HepG2 (cell line): Measurements from ENCODE around the gene CD300A. TPM values are rescaled to one million over a fixed set of nuclear protein-coding genes. Genes with fewer than 3 reads are reported as not detected.

Source experiments
- ATAC-seq: fragments of 200-7000 bp; cut with Tn5 transposase; 3 replicates; pipeline ENCODE4 v1.9.1; 2020; ENCODE audit warnings: mild to moderate bottlenecking, moderate library complexity
- BruUV-seq: library from RNA; stranded (reverse); fragments of 400-500 nt; replicated peaks from 2 replicates; lab custom pipeline; 2021; lab: Mats Ljungman, UMichigan
- CTCF ChIA-PET: fragments of 300-600 bp; formaldehyde crosslinking; extraction: SDS; loops from one replicate; lab custom pipeline; 2021; ENCODE audit warnings: low total read pairs, inconsistent platforms, low intra/inter-chr PET ratio; lab: Yijun Ruan, JAX
- POLR2A ChIA-PET: fragments of 350-600 bp; sonication (Branson Sonifier 250); formaldehyde crosslinking; loops from one replicate; lab custom pipeline; 2020; ENCODE audit warnings: antibody characterized with exemption, inconsistent platforms; lab: Yijun Ruan, JAX
- DNase-seq: peaks from one replicate; pipeline ENCODE4 v3.0.0-alpha.2; 2015; ENCODE audit warnings: low spot score
- FAIRE-seq: peaks from 3 replicates; lab custom pipeline; 2011; peaks lifted over from hg19 to GRCh38; lab: Jason Lieb, UNC
- H2AFZ ChIP-seq: one replicate; pipeline ENCODE4 v1.6.1; 2011; ENCODE audit warnings: low read length, inconsistent platforms
- H3K27ac ChIP-seq: fragments of 300-600 bp; 3 replicates; pipeline ENCODE4 v1.8.0; 2011; ENCODE audit warnings: mixed run types, mild to moderate bottlenecking, mixed read lengths, low read length, inconsistent platforms; ENCODE audit not compliant: insufficient read depth; ENCODE audit errors: extremely low read length
- H3K27me3 ChIP-seq, 2 experiments: fragments of 200-600 bp in 1 of 2; 2 replicates in 1 of 2; 3 replicates in 1 of 2; pipeline versions ENCODE4 v1.6.0 to v1.8.0; 2011; ENCODE audit warnings: low read length in 2 of 2, mild to moderate bottlenecking in 2 of 2, moderate library complexity in 2 of 2, inconsistent platforms in 1 of 2; ENCODE audit not compliant: insufficient read depth in 2 of 2, control insufficient read depth in 1 of 2
- H3K36me3 ChIP-seq, 2 experiments: fragments of 200-600 bp in 1 of 2; replicated peaks in 1 of 2; 2 replicates in 1 of 2; 3 replicates in 1 of 2; pipeline versions ENCODE4 v1.5.1 to v1.8.0; 2011; ENCODE audit warnings: low read length in 2 of 2, inconsistent platforms in 1 of 2; ENCODE audit not compliant: insufficient read depth in 2 of 2, control insufficient read depth in 1 of 2
- H3K4me1 ChIP-seq: 2 replicates; pipeline ENCODE4 v1.5.1; 2012; ENCODE audit warnings: low read length, inconsistent platforms; ENCODE audit not compliant: insufficient read depth
- H3K4me2 ChIP-seq: 2 replicates; pipeline ENCODE4 v1.6.0; 2011; ENCODE audit warnings: low read depth, low read length, inconsistent platforms
- H3K4me3 ChIP-seq, 3 experiments: fragments of 200-600 bp in 1 of 3; sonication (generic), shearing (Covaris generic) in 1 of 3; replicated peaks in 1 of 3; 2 replicates each; pipeline ENCODE4 v1.5.1; 2011 to 2016; ENCODE audit warnings: low read length in 3 of 3, inconsistent platforms in 2 of 3, low read depth in 2 of 3, mild to moderate bottlenecking in 2 of 3, control low read depth in 1 of 3, mixed read lengths in 1 of 3; ENCODE audit not compliant: insufficient read depth in 1 of 3
- H3K79me2 ChIP-seq: one replicate; pipeline ENCODE4 v1.6.1; 2011; ENCODE audit warnings: low read length, inconsistent platforms; ENCODE audit not compliant: insufficient read depth
- H3K9ac ChIP-seq: 2 replicates; pipeline ENCODE4 v1.6.0; 2011; ENCODE audit warnings: mild to moderate bottlenecking, low read depth, low read length, inconsistent platforms; ENCODE audit not compliant: insufficient read depth
- H3K9me3 ChIP-seq: 2 replicates; pipeline ENCODE4 v1.5.1; 2012; ENCODE audit warnings: mild to moderate bottlenecking, low read length
- H4K20me1 ChIP-seq: 2 replicates; pipeline ENCODE4 v1.6.0; 2011; ENCODE audit warnings: inconsistent platforms, mild to moderate bottlenecking, low read length, moderate library complexity; ENCODE audit not compliant: insufficient read depth
- AGO2 ChIP-seq: fragments of 200-400 bp; formaldehyde crosslinking; optimal IDR thresholded peaks from 2 replicates; pipeline ENCODE3; 2017; ENCODE audit warnings: mild to moderate bottlenecking, low read depth, low read length, moderate library complexity
- AKAP8 ChIP-seq: sonication (generic); formaldehyde crosslinking; IDR thresholded peaks from 2 replicates; pipeline ENCODE4 v1.5.1; 2020; ENCODE audit warnings: mild to moderate bottlenecking, missing genetic modification reagents
- ARID2 ChIP-seq: sonication (generic); formaldehyde crosslinking; IDR thresholded peaks from 2 replicates; pipeline ENCODE4 v1.8.1; 2022; ENCODE audit warnings: mild to moderate bottlenecking, missing genetic modification reagents, borderline replicate concordance
- HDAC2 ChIP-seq: sonication (generic); formaldehyde crosslinking; IDR thresholded peaks from 2 replicates; pipeline ENCODE4 v1.4.0; 2020; ENCODE audit warnings: missing genetic modification reagents
- HMGXB4 ChIP-seq, 2 experiments: sonication (generic) in 1 of 2; formaldehyde crosslinking in 1 of 2; IDR thresholded peaks; 2 replicates each; pipeline versions ENCODE4 v1.4.0 to v1.6.1; 2018 to 2020; ENCODE audit warnings: missing genetic modification reagents in 2 of 2, borderline replicate concordance in 1 of 2, low read depth in 1 of 2, mild to moderate bottlenecking in 1 of 2, missing biosample characterization in 1 of 2
- JUND ChIP-seq: sonication (generic); formaldehyde crosslinking; IDR thresholded peaks from 2 replicates; pipeline ENCODE4 v1.8.0; 2022; ENCODE audit warnings: mild to moderate bottlenecking, missing genetic modification reagents
- PITX1 ChIP-seq: sonication (generic); formaldehyde crosslinking; IDR thresholded peaks from 2 replicates; pipeline ENCODE4 v1.5.1; 2020; ENCODE audit warnings: mild to moderate bottlenecking, missing genetic modification reagents
- RELA ChIP-seq: sonication (generic); formaldehyde crosslinking; IDR thresholded peaks from 2 replicates; pipeline ENCODE4 v1.4.0; 2020; ENCODE audit warnings: missing genetic modification reagents
- RXRA ChIP-seq: sonication (generic); formaldehyde crosslinking; IDR thresholded peaks from 2 replicates; pipeline ENCODE4 v1.5.1; 2020; ENCODE audit warnings: missing genetic modification reagents
- ZBTB7B ChIP-seq: sonication (generic); formaldehyde crosslinking; IDR thresholded peaks from 2 replicates; pipeline ENCODE4 v1.4.0; 2020; ENCODE audit warnings: missing genetic modification reagents
- ZFP82 ChIP-seq: sonication (generic); formaldehyde crosslinking; IDR thresholded peaks from 2 replicates; pipeline ENCODE4 v1.5.1; 2020; ENCODE audit warnings: mild to moderate bottlenecking, missing genetic modification reagents, borderline replicate concordance
- ZMAT3 ChIP-seq: sonication (generic); formaldehyde crosslinking; conservative IDR thresholded peaks from 2 replicates; pipeline ENCODE4 v1.7.0; 2021; ENCODE audit warnings: missing genetic modification reagents
- ZNF33A ChIP-seq: sonication (generic); formaldehyde crosslinking; IDR thresholded peaks from 2 replicates; pipeline ENCODE4 v1.5.1; 2020; ENCODE audit warnings: missing genetic modification reagents, mild to moderate bottlenecking, moderate library complexity, borderline replicate concordance
- ZNF703 ChIP-seq: sonication (generic); formaldehyde crosslinking; IDR thresholded peaks from 2 replicates; pipeline ENCODE4 v1.5.1; 2020; ENCODE audit warnings: missing genetic modification reagents, mild to moderate bottlenecking, moderate library complexity, borderline replicate concordance
- ZNF749 ChIP-seq: sonication (generic); formaldehyde crosslinking; IDR thresholded peaks from 2 replicates; pipeline ENCODE4 v1.8.0; 2022; ENCODE audit warnings: mild to moderate bottlenecking, missing genetic modification reagents, moderate library complexity, borderline replicate concordance
- WGBS: methylation state at CpG from one replicate; pipeline ENCODE4 v1.1.6; 2017; ENCODE audit warnings: low lambda C conversion rate; 5-methylcytosine and 5-hydroxymethylcytosine counted together
- in situ Hi-C: cut with HindIII; loops from 2 replicates; pipeline ENCODE4 v1.10.0; 2017; ENCODE audit warnings: low pct_unique_long_range_greater_than_20kb; ENCODE audit not compliant: extremely low pct_ligation_motif_present
- intact Hi-C: fragments of 100-400 bp; cut with micrococcal nuclease; formaldehyde crosslinking; loops from one replicate; pipeline ENCODE4 v1.10.0; 2022; ENCODE audit not compliant: unreplicated experiment
- polyA plus RNA-seq, 8 experiments: library from polyadenylated mRNA; depleted of rRNA in 3 of 8; stranded (reverse) in 7 of 8; unstranded in 1 of 8; fragments of >200 nt; fragmentation: Illumina TruSeq in 4 of 8; extraction: Trizol in 4 of 8; gene quantifications; 2 replicates each; pipeline versions ENCODE4 v1.2.1 to v1.2.3, GENCODE V29; 2011 to 2016; ENCODE audit warnings: low read depth in 4 of 8, missing spikeins in 1 of 8, mixed read lengths in 1 of 8; ENCODE audit not compliant: insufficient read depth in 1 of 8
- total RNA-seq, 5 experiments: library from RNA; depleted of rRNA; stranded (reverse); fragments of >200 nt; fragmentation: Illumina TruSeq; extraction: Trizol; gene quantifications; 2 replicates each; pipeline ENCODE4 v1.2.3, GENCODE V29; 2016; ENCODE audit warnings: low read depth in 1 of 5
- TF ChIP-seq, protein P1 (sequence below): sonication (generic); formaldehyde crosslinking; IDR thresholded peaks from 2 replicates; pipeline ENCODE4 v1.5.1; 2020; ENCODE audit warnings: mild to moderate bottlenecking, missing genetic modification reagents, moderate library complexity

The CD300A gene
- total and polyA plus RNA-seq, 2 of the 13 experiments (the other 11 are each of a cell fraction or from before 2014, with no cell fraction given), result not detected

- no peak overlapping the region for H2AFZ ChIP-seq
- ChIA-PET POLR2A (interaction anchor here (0.9 to 7.4 kb wide), 8 partner anchors 8 to 303 kb away, joined by 3 to 99 read pairs (median 4); partner anchors contain the start of gene RAB37), CTCF (interaction anchor here (1.7 to 2.0 kb wide), 2 partner anchors 24 to 25 kb away, joined by 6 to 14 read pairs; no protein-coding TSS in a partner anchor)
- WGBS, result 32% methylated on average over 16 of the region's 17 CpGs
- FAIRE-seq, result no peak
- peak; percentile 72 for DNase-seq
- H3K9ac ChIP-seq, result peak overlapping the region; percentile 99
- H3K4me3 ChIP-seq, result peak overlapping the region; percentile 82 to 94 (median 89)
- peaks cover 0 to 6% of the 10 kb centered on the region in 2 experiments; a peak in 3 of 5 replicates for H3K36me3 ChIP-seq
- intact Hi-C loops, result loop anchor here (1.0 kb wide), 1 partner anchor 9 kb away; no protein-coding TSS in a partner anchor
- in situ Hi-C loops, result loop anchor here (10.0 to 25.0 kb wide), 3 partner anchors 321 to 1146 kb away; no protein-coding TSS in a partner anchor
- H3K4me2 ChIP-seq, result peak overlapping the region; percentile 89
- no peaks in the 10 kb centered on the region; a peak in 1 of 5 replicates for H3K27me3 ChIP-seq
- peak; percentile 5 for ATAC-seq
- no TSS peak for BruUV-seq
- peaks cover 72% of the 10 kb centered on the region for H3K79me2 ChIP-seq
- H4K20me1 ChIP-seq, result peaks cover 44% of the 10 kb centered on the region
- peak overlapping the region; percentile 29 for H3K27ac ChIP-seq
- peaks cover 60% of the 10 kb centered on the region for H3K4me1 ChIP-seq
- 0 out of 2 replicates have a peak, but pooled peaks cover 5% of the 10 kb centered on the region for H3K9me3 ChIP-seq
- peak; percentile 23 for TF ChIP-seq AGO2
- 0 out of 2 replicates have a peak, but pooled peaks have one; percentile 27 for TF ChIP-seq HDAC2 (CRISPR knock-in tag)
- TF ChIP-seq ZNF33A (CRISPR knock-in tag), result no peak
- TF ChIP-seq ARID2 (CRISPR knock-in tag), result peak; percentile 27; the same call in 1 of the 2 replicates
- TF ChIP-seq RELA (CRISPR knock-in tag), result no peak
- TF ChIP-seq JUND (CRISPR knock-in tag), result no peak
- peak; percentile 89; the same call in 1 of the 2 replicates for TF ChIP-seq AKAP8
- TF ChIP-seq PITX1, result 0 out of 2 replicates have a peak, but pooled peaks have one; percentile 9
- TF ChIP-seq ZFP82 (CRISPR knock-in tag), result no peak
- TF ChIP-seq ZNF703 (CRISPR knock-in tag), result no peak
- peak; percentile 92 for TF ChIP-seq ZBTB7B (CRISPR knock-in tag)
- no peak for TF ChIP-seq ZNF749 (CRISPR knock-in tag)
- TF ChIP-seq ZMAT3 (CRISPR knock-in tag), result 0 out of 2 replicates have a peak, but pooled peaks have one; percentile 48
- TF ChIP-seq, protein P1, sequence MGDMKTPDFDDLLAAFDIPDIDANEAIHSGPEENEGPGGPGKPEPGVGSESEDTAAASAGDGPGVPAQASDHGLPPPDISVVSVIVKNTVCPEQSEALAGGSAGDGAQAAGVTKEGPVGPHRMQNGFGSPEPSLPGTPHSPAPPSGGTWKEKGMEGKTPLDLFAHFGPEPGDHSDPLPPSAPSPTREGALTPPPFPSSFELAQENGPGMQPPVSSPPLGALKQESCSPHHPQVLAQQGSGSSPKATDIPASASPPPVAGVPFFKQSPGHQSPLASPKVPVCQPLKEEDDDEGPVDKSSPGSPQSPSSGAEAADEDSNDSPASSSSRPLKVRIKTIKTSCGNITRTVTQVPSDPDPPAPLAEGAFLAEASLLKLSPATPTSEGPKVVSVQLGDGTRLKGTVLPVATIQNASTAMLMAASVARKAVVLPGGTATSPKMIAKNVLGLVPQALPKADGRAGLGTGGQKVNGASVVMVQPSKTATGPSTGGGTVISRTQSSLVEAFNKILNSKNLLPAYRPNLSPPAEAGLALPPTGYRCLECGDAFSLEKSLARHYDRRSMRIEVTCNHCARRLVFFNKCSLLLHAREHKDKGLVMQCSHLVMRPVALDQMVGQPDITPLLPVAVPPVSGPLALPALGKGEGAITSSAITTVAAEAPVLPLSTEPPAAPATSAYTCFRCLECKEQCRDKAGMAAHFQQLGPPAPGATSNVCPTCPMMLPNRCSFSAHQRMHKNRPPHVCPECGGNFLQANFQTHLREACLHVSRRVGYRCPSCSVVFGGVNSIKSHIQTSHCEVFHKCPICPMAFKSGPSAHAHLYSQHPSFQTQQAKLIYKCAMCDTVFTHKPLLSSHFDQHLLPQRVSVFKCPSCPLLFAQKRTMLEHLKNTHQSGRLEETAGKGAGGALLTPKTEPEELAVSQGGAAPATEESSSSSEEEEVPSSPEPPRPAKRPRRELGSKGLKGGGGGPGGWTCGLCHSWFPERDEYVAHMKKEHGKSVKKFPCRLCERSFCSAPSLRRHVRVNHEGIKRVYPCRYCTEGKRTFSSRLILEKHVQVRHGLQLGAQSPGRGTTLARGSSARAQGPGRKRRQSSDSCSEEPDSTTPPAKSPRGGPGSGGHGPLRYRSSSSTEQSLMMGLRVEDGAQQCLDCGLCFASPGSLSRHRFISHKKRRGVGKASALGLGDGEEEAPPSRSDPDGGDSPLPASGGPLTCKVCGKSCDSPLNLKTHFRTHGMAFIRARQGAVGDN (CRISPR knock-in tag), result peak; percentile 86
- peak; percentile 37; the same call in 1 of the 2 replicates for TF ChIP-seq RXRA (CRISPR knock-in tag)
- TF ChIP-seq HMGXB4 (CRISPR knock-in tag; IDR thresholded peaks at IDR 0.05; ENCODE audit: borderline replicate concordance in 1 of 2, low read depth in 1 of 2), result peak; percentile 56 to 91
These were observed 32.9 kb upstream of the CD300A start for GRCh38 chr17:74433421-74434121.
